ENCODE measurements around the gene UQCR11.

- TF ChIP-seq, protein P1, sequence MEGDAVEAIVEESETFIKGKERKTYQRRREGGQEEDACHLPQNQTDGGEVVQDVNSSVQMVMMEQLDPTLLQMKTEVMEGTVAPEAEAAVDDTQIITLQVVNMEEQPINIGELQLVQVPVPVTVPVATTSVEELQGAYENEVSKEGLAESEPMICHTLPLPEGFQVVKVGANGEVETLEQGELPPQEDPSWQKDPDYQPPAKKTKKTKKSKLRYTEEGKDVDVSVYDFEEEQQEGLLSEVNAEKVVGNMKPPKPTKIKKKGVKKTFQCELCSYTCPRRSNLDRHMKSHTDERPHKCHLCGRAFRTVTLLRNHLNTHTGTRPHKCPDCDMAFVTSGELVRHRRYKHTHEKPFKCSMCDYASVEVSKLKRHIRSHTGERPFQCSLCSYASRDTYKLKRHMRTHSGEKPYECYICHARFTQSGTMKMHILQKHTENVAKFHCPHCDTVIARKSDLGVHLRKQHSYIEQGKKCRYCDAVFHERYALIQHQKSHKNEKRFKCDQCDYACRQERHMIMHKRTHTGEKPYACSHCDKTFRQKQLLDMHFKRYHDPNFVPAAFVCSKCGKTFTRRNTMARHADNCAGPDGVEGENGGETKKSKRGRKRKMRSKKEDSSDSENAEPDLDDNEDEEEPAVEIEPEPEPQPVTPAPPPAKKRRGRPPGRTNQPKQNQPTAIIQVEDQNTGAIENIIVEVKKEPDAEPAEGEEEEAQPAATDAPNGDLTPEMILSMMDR (IDR thresholded peaks at IDR 0.05) = no peak
- no peak for TF ChIP-seq POLR2A (IDR thresholded peaks at IDR 0.05)
- TF ChIP-seq POLR2AphosphoS5 (IDR thresholded peaks at IDR 0.05) = no peak
- TF ChIP-seq EP300 (IDR thresholded peaks at IDR 0.05) = no peak
These were observed 14.4 kb upstream of the UQCR11 start for GRCh38 chr19:1619703-1620102.

Measured in stomach (tissue), 4 donors.